Neural progenitor cell (in vitro differentiated cells): ENCODE results near the gene UNC119B. TPM values are rescaled to one million over a fixed set of nuclear protein-coding genes. Genes with fewer than 3 reads are reported as not detected.

Experiments used
- DNase-seq: peaks from one replicate; pipeline ENCODE4 v3.0.0-alpha.2; 2016; ENCODE audit warnings: low spot score
- H2AFZ ChIP-seq: fragments of 200-600 bp; sonication (generic); replicated peaks from 2 replicates; pipeline ENCODE4 v1.6.1; 2016; ENCODE audit warnings: antibody characterized with exemption
- H3F3A ChIP-seq: fragments of 200-600 bp; sonication (generic); 2 replicates; pipeline ENCODE4 v1.6.1; 2016; ENCODE audit warnings: antibody characterized with exemption, low read depth
- H3K27ac ChIP-seq: fragments of 200-600 bp; sonication (generic); 2 replicates; pipeline ENCODE4 v1.5.1; 2016; ENCODE audit warnings: mild to moderate bottlenecking
- H3K27me3 ChIP-seq: fragments of 200-600 bp; sonication (generic); 2 replicates; pipeline ENCODE4 v1.6.1; 2016; ENCODE audit warnings: mild to moderate bottlenecking, moderate library complexity
- H3K36me3 ChIP-seq: fragments of 200-600 bp; sonication (generic); 2 replicates; pipeline ENCODE4 v1.5.1; 2016
- H3K4me1 ChIP-seq: fragments of 200-600 bp; sonication (generic); 2 replicates; pipeline ENCODE4 v1.6.1; 2016; ENCODE audit warnings: mixed run types
- H3K4me2 ChIP-seq: fragments of 200-600 bp; sonication (generic); 2 replicates; pipeline ENCODE4 v1.6.1; 2016
- H3K4me3 ChIP-seq: fragments of 200-600 bp; sonication (generic); 2 replicates; pipeline ENCODE4 v1.5.1; 2016
- H3K79me2 ChIP-seq: fragments of 200-600 bp; sonication (generic); 2 replicates; pipeline ENCODE4 v1.6.1; 2016; ENCODE audit warnings: low read depth
- H3K9ac ChIP-seq: fragments of 200-600 bp; sonication (generic); 2 replicates; pipeline ENCODE4 v1.6.1; 2016
- H3K9me3 ChIP-seq: fragments of 200-600 bp; sonication (generic); 2 replicates; pipeline ENCODE4 v1.5.1; 2016; ENCODE audit warnings: low read depth
- H4K20me1 ChIP-seq: fragments of 200-600 bp; sonication (generic); 2 replicates; pipeline ENCODE4 v1.6.1; 2016; ENCODE audit warnings: low read depth
- H3K27ac Mint-ChIP-seq: 3 replicates; pipeline ENCODE4 v1.8.0; 2021; ENCODE audit warnings: mixed read lengths
- H3K27me3 Mint-ChIP-seq: 2 replicates; pipeline ENCODE4 v1.8.0; 2022; ENCODE audit warnings: low read depth, mild to moderate bottlenecking, inconsistent platforms, moderate library complexity, mixed read lengths; ENCODE audit not compliant: insufficient read depth
- H3K36me3 Mint-ChIP-seq: 3 replicates; pipeline ENCODE4 v1.8.0; 2021; ENCODE audit warnings: mixed read lengths
- H3K4me1 Mint-ChIP-seq: 3 replicates; pipeline ENCODE4 v1.8.0; 2021; ENCODE audit warnings: mixed read lengths
- H3K4me3 Mint-ChIP-seq: 3 replicates; pipeline ENCODE4 v1.8.0; 2021; ENCODE audit warnings: mild to moderate bottlenecking, moderate library complexity, mixed read lengths
- H3K9me3 Mint-ChIP-seq: 3 replicates; pipeline ENCODE4 v1.8.0; 2020; ENCODE audit warnings: mixed read lengths
- CTCF ChIP-seq: fragments of 200-600 bp; sonication (generic); IDR thresholded peaks from 2 replicates; pipeline ENCODE4 v1.5.1; 2017; ENCODE audit warnings: antibody characterized with exemption, mild to moderate bottlenecking
- EZH2 ChIP-seq: fragments of 200-600 bp; sonication (generic); IDR thresholded peaks from 2 replicates; pipeline ENCODE4 v1.6.1; 2017; ENCODE audit warnings: antibody characterized with exemption, mild to moderate bottlenecking, moderate library complexity
- EZH2phosphoT487 ChIP-seq: fragments of 200-600 bp; sonication (generic); IDR thresholded peaks from 2 replicates; pipeline ENCODE4 v1.6.1; 2017; ENCODE audit warnings: antibody characterized with exemption
- total RNA-seq: library from RNA; depleted of rRNA; stranded (reverse); fragments of >200 nt; gene quantifications from 2 replicates; pipeline ENCODE4 v1.2.3, GENCODE V29; 2015; ENCODE audit warnings: low replicate concordance

The UNC119B gene
- total RNA-seq, 1 donor from 2014 or later = 58.9 TPM

GRCh38 chr12:120759591-120760348 is 49.5 kb downstream of the UNC119B start:
- no peaks in the 10 kb centered on the region for H3K9me3 ChIP-seq
- H3K27ac ChIP-seq = no peak overlapping the region
- no peak overlapping the region for H3K9ac ChIP-seq
- no peaks in the 10 kb centered on the region for H3K27me3 ChIP-seq
- Mint-ChIP-seq H3K27ac (peak overlapping the region; percentile 47), H3K9me3 (peaks cover 5% of the 10 kb centered on the region), H3K27me3 (no peaks in the 10 kb centered on the region), H3K4me3 (no peak overlapping the region), H3K36me3 (peaks cover 19% of the 10 kb centered on the region), H3K4me1 (peaks cover 18% of the 10 kb centered on the region)
- no peaks in the 10 kb centered on the region for H3K79me2 ChIP-seq
- no peaks in the 10 kb centered on the region for H3K4me1 ChIP-seq
- H3F3A ChIP-seq = no peaks in the 10 kb centered on the region
- no peaks in the 10 kb centered on the region for H4K20me1 ChIP-seq
- no peak overlapping the region for H3K4me2 ChIP-seq
- H3K4me3 ChIP-seq = no peak overlapping the region
- no peak overlapping the region for H2AFZ ChIP-seq
- H3K36me3 ChIP-seq = no peaks in the 10 kb centered on the region
- no peak for DNase-seq
- no peak for TF ChIP-seq EZH2

GRCh38 chr12:120760349-120761254 is 50.3 kb downstream of the UNC119B start:
- Histone ChIP-seq H3F3A (no peaks in the 10 kb centered on the region), H2AFZ (no peak overlapping the region), H3K4me3 (no peak overlapping the region), H3K27ac (no peak overlapping the region), H3K9ac (no peak overlapping the region), H3K9me3 (no peaks in the 10 kb centered on the region), H4K20me1 (no peaks in the 10 kb centered on the region), H3K79me2 (no peaks in the 10 kb centered on the region), H3K4me1 (no peaks in the 10 kb centered on the region), H3K27me3 (no peaks in the 10 kb centered on the region), H3K36me3 (no peaks in the 10 kb centered on the region), H3K4me2 (no peak overlapping the region)
- H3K36me3 Mint-ChIP-seq = peaks cover 21% of the 10 kb centered on the region
- no peaks in the 10 kb centered on the region for H3K27me3 Mint-ChIP-seq
- peak overlapping the region; percentile 47 for H3K27ac Mint-ChIP-seq
- peaks cover 18% of the 10 kb centered on the region for H3K4me1 Mint-ChIP-seq
- DNase-seq = no peak
- H3K9me3 Mint-ChIP-seq = no peaks in the 10 kb centered on the region
- TF ChIP-seq EZH2phosphoT487 = no peak
- no peak for TF ChIP-seq EZH2
- no peak for TF ChIP-seq CTCF
- H3K4me3 Mint-ChIP-seq = peak overlapping the region; percentile 42

GRCh38 chr12:120761519-120761934 is 51.3 kb downstream of the UNC119B start:
- Mint-ChIP-seq H3K36me3 (peaks cover 28% of the 10 kb centered on the region), H3K9me3 (no peaks in the 10 kb centered on the region), H3K27me3 (peaks cover 2% of the 10 kb centered on the region), H3K4me1 (peaks cover 18% of the 10 kb centered on the region), H3K4me3 (no peak overlapping the region), H3K27ac (peak overlapping the region; percentile 6)
- no peak overlapping the region for H3K4me2 ChIP-seq
- no peaks in the 10 kb centered on the region for H3F3A ChIP-seq
- no peak overlapping the region for H3K27ac ChIP-seq
- no peak overlapping the region for H3K4me3 ChIP-seq
- H3K9ac ChIP-seq = peak overlapping the region; percentile 1
- H3K9me3 ChIP-seq = no peaks in the 10 kb centered on the region
- no peaks in the 10 kb centered on the region for H3K36me3 ChIP-seq
- no peaks in the 10 kb centered on the region for H3K79me2 ChIP-seq
- DNase-seq = no peak
- H2AFZ ChIP-seq = no peak overlapping the region
- H3K27me3 ChIP-seq = no peaks in the 10 kb centered on the region
- no peak for TF ChIP-seq EZH2phosphoT487
- TF ChIP-seq CTCF = no peak
- no peak for TF ChIP-seq EZH2
- no peaks in the 10 kb centered on the region for H3K4me1 ChIP-seq
- no peaks in the 10 kb centered on the region for H4K20me1 ChIP-seq
